ENCODE measurements around the gene RUNX1.

RUNX1 gene

DNA sequence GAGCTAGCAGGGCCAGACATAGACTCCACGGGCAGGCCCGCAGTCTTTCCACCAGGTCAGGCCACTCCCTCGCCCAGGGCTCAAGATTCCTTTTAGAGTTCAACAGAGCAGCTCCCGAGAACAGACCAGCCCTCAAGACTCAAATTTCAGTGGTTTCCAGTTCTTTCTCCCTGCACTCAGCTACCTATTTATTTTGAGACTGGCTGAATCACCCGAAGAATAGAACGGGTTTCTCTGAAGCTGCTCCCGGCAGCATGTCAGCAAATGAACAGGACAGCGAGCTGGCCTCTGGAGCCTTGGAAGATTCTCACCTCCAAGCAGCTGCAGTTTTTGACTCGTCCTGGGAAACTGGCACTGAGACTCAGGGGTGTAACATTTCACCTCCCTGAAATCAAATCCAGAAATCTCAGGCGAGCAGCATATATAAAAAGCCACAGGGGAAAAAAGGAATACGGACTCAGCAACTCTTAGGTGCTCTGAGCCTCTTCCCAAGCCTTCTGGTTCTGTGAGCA lies 202.4 kb downstream of the RUNX1 start:
- no peak for DNase-seq (ENCODE audit: low read depth)

DNA sequence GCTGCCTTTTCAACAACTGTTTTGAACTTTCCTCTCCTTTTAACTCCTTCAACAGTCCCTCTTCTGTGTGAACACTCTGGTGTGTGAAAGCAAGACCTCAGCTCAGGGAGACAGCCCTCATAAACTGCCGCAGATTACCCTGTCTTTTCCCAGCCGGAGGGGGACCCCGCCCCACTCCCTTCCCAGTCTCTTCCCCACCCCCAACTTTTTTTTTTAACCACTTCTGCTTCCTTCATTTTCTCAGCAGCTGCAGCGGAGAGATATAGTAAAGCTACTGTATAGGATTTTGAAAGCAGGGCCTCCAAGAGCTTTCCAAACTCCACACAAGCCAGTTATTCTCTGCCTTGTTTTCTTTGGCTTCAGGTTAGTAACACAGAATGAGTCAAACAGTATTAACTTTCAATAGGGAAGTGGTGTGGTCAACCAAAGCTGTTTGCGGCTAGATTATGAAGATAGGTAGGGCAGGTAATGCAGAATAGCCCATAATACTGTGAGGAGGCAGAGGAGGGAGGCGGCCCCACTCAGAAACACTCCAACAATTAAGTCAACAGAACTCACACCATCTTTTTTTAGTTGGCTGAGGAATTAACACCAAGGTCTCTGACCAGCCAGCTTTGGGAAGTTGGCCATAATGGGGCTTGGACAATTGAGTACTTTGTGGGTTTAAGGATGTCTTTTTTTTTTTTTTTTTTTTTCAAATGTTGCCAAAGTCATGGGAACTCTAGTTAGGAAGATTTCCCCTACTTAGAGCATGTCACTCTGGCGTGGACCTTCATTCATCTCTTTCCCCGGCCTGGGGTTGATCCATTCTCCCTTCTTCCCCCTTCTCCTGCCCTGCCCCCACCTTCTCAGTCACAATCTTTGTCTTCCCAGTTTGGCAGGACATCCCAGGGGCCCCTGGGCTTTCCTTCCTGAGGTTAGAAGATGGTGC lies 203.3 kb downstream of the RUNX1 start:
- peak; percentile 23 for DNase-seq (ENCODE audit: low read depth)

- no peak for DNase-seq (ENCODE audit: low read depth)
Observed at GRCh38 chr21:34844924-34845238, 204.2 kb downstream of the RUNX1 start.

- no peak for DNase-seq (ENCODE audit: low read depth)
Observed at GRCh38 chr21:34844013-34844923, 204.8 kb downstream of the RUNX1 start.

GRCh38 chr21:34843562-34843961 lies 205.5 kb downstream of the RUNX1 start:
- no peak for DNase-seq (ENCODE audit: low read depth)

DNA sequence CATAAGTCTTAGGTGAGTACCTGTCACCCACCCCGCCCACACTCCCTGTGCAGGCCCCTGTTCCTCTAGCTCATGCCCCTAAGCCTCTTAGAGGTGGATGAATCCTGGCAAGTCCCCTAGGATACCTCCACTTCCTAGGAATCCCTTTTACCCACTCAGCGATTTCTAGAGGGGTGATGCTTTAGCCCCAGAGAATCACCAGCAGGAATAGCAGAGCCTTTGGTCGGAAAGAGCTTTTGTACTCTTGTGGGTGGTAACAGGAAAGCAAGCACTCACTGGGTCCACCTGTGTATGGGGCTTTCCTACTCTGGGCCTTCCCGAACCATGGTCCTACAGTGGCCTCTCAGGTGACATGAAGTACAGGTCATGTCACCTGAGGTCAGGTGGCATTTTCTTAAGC lies 207.9 kb downstream of the RUNX1 start:
- DNase-seq (ENCODE audit: low read depth), result no peak

DNA sequence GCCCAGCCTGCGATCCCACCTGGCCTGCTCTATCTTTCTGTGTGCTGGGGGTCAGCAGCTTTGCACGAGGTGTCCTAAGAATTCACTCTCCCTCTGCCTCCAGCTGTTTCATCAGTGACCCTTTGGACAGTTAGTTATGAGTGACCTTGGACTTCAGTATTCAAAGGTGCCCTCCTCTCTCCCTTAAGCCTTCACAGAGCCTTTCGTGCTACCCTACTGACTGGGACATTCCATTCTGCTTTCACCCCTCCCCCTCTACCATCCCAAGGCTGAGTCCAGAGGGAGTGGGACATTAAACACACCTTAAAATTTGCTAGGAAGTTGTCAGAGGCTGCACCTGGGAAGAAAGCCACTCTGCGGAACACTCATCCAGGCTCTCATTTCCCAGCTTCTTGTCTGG lies 208.4 kb downstream of the RUNX1 start:
- no peak for DNase-seq (ENCODE audit: low read depth)

GRCh38 chr21:34838956-34839820 lies 209.9 kb downstream of the RUNX1 start:
- DNase-seq (ENCODE audit: low read depth), result no peak

DNA sequence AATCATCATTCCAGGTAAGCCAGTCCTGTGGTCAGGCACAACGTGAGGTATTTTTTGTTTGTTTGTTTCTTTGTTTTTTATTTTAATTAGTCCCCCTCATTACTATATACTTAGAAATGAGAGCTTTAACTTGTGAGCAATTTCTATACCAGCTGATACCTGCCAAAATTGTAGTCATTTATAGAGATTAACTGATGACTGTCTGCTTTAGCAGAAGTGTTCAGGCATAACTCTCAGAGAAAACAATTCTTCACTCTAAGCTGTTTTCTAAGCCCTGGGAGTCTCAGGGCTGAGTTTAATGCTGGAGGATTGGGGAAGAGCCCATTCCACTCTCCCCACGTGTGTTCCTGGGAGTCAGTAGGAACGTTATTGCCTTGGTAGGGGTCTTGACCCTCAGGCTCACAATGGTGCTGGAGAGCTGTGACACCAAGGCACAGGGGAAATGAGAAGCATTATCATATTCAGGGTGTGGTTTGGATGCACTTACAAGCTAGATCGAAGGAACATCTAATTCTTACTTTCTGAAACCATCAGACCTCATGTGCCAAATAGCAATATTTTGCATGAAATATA lies 212.1 kb downstream of the RUNX1 start:
- no peak for DNase-seq (ENCODE audit: low read depth)

- no peak for DNase-seq (ENCODE audit: low read depth)
Observed at GRCh38 chr21:34836103-34836932, 212.8 kb downstream of the RUNX1 start.

- no peak for DNase-seq (ENCODE audit: low read depth)
Observed at GRCh38 chr21:34835526-34835925, 213.6 kb downstream of the RUNX1 start.

- no peak for DNase-seq (ENCODE audit: low read depth)
Observed at GRCh38 chr21:34834852-34835501, 214.1 kb downstream of the RUNX1 start.

- no peak for DNase-seq (ENCODE audit: low read depth)
Observed at GRCh38 chr21:34834290-34834689, 214.8 kb downstream of the RUNX1 start.

DNA sequence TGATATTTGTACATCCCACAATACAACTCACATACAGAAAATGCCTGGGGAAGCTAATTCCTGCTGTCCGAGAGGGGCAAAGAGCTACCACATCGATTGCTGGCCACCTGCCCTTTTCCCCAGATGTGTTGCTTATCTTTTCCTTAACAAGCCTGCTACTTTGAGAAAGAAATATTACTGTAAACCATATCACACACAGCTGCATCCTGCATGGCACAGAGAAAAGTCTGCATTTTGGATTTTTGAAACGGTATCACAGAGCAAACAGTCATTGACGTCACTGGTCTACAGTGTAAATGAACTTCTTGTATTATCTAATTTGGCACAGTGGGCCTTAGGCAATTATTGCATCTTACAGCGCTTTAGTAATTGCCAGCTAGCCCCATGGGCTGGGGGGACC lies 215.6 kb downstream of the RUNX1 start:
- DNase-seq (ENCODE audit: low read depth), result no peak

GRCh38 chr21:34830386-34831170 lies 218.5 kb downstream of the RUNX1 start:
- DNase-seq (ENCODE audit: low read depth), result no peak

DNA sequence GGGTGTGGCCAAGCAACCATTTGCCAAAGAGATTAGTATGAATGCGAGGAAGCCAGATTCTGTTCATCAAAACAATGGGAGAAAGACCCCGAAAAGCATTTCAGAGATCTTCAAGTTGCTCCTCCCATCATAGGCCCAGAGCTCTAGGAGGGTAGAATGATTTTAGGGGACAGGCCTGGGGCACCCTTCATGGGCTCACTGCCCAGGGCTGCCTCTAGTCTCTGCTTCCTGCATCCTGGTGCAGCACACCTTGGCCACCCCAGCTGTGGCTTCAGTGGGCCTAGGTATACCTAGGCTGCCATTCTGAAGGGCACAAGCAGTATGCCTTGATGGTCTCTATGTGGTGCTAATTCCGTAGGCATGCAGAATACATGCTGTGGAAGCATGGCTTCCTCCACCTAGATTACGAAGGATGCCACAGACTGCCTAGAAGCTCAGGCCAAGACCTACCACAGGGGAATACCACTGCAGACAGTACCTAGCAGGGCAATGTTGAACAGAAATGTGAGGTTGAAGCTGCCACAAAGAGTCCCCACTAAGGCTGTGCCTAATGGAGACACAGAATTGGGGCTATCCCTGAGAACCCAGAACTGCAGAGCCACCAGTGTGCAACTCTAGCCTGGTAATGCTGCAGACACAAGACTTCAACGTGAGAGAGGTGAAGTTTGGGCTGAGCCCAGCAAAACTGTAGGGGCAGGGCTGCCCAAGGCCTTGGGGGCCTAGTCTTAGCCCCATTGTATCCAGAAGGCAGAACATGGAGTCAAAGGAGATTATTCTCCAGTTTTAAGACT lies 221.5 kb downstream of the RUNX1 start:
- no peak for DNase-seq (ENCODE audit: low read depth)

- DNase-seq (ENCODE audit: low read depth), result no peak
Observed at GRCh38 chr21:34826836-34827235, 222.3 kb downstream of the RUNX1 start.

GRCh38 chr21:34825948-34826548 lies 223.1 kb downstream of the RUNX1 start:
- no peak for DNase-seq (ENCODE audit: low read depth)
